B cell (primary cell): ENCODE results near the gene MYO9B. TPM values are rescaled to one million over a fixed set of nuclear protein-coding genes. Genes with fewer than 3 reads are reported as not detected.

ENCODE experiments used
- ATAC-seq: fragments of 200-7000 bp; cut with Tn5 transposase; one replicate; pipeline ENCODE4 v1.10.0; 2021; ENCODE audit warnings: low read depth, mild to moderate bottlenecking, moderate number of reproducible peaks, moderate library complexity
- CTCF ChIA-PET: fragments of 350-600 bp; sonication (Branson Sonifier 250); formaldehyde crosslinking; loops from one replicate; lab custom pipeline; 2021; ENCODE audit warnings: antibody characterized with exemption, inconsistent platforms; lab: Charles Lee
- POLR2A ChIA-PET: fragments of 350-600 bp; sonication (Branson Sonifier 250); formaldehyde crosslinking; loops from one replicate; lab custom pipeline; 2021; ENCODE audit warnings: antibody characterized with exemption; lab: Charles Lee
- DNase-seq: peaks from one replicate; pipeline ENCODE4 v3.0.0; 2013
- H2AFZ ChIP-seq: 2 replicates; pipeline ENCODE4 v1.6.1; 2012; ENCODE audit warnings: mild to moderate bottlenecking, low read depth, low read length; ENCODE audit not compliant: insufficient read depth, poor library complexity, severe bottlenecking
- H3K27ac ChIP-seq, 2 donors: 1 replicate in 1 of 2; 2 replicates in 1 of 2; pipeline ENCODE4 v1.5.1; 2012 to 2013; ENCODE audit warnings: low read length in 2 of 2, mild to moderate bottlenecking in 2 of 2, moderate library complexity in 1 of 2
- H3K27me3 ChIP-seq, 4 experiments: fragments of 200-600 bp in 1 of 4; sonication (generic) in 1 of 4; replicated peaks in 1 of 4; 1 replicate in 2 of 4; 2 replicates in 2 of 4; pipeline versions ENCODE4 v1.6.1 to v1.7.0; 2013 to 2016; ENCODE audit warnings: low read length in 3 of 4, mild to moderate bottlenecking in 2 of 4, mixed read lengths in 1 of 4, moderate library complexity in 1 of 4; ENCODE audit not compliant: insufficient read depth in 4 of 4, control insufficient read depth in 3 of 4; ENCODE audit errors: control extremely low read depth in 1 of 4
- H3K36me3 ChIP-seq, 2 experiments: replicated peaks in 1 of 2; 1 replicate in 1 of 2; 2 replicates in 1 of 2; pipeline versions ENCODE4 v1.6.1 to v1.7.1; 2013; ENCODE audit warnings: low read length in 1 of 2; ENCODE audit not compliant: insufficient read depth in 2 of 2, control insufficient read depth in 1 of 2; ENCODE audit errors: control extremely low read depth in 1 of 2, extremely low read depth in 1 of 2
- H3K4me1 ChIP-seq, 2 donors: fragments of 200-600 bp in 1 of 2; sonication (generic) in 1 of 2; 1 replicate in 1 of 2; 2 replicates in 1 of 2; pipeline versions ENCODE4 v1.5.1 to v1.6.1; 2013 to 2017; ENCODE audit warnings: low read length in 2 of 2; ENCODE audit not compliant: control insufficient read depth in 2 of 2, insufficient read depth in 2 of 2
- H3K4me2 ChIP-seq: replicated peaks from 2 replicates; pipeline ENCODE3; 2012; ENCODE audit warnings: mild to moderate bottlenecking, low read depth, low read length; ENCODE audit not compliant: poor library complexity, severe bottlenecking
- H3K4me3 ChIP-seq, 5 experiments: fragments of 200-600 bp in 1 of 5; sonication (generic) in 1 of 5; 1 replicate in 3 of 5; 2 replicates in 2 of 5; pipeline versions ENCODE4 v1.5.1 to v1.7.0; 2011 to 2016; ENCODE audit warnings: low read length in 4 of 5, mild to moderate bottlenecking in 4 of 5, low read depth in 2 of 5, control low read depth in 1 of 5, moderate library complexity in 1 of 5; ENCODE audit not compliant: insufficient read depth in 1 of 5; ENCODE audit errors: control extremely low read depth in 1 of 5, extremely low read depth in 1 of 5
- H3K79me2 ChIP-seq: fragments of 200-600 bp; sonication (generic); one replicate; pipeline ENCODE4 v1.6.0; 2016; ENCODE audit warnings: low read length; ENCODE audit not compliant: control insufficient read depth, insufficient read depth
- H3K9ac ChIP-seq: fragments of 200-600 bp; sonication (generic); 2 replicates; pipeline ENCODE4 v1.6.1; 2017; ENCODE audit warnings: mild to moderate bottlenecking, low read length, moderate library complexity
- H3K9me3 ChIP-seq, 3 donors: one replicate each; pipeline versions ENCODE4 v1.6.1 to v1.7.1; 2013; ENCODE audit warnings: low read length in 2 of 3; ENCODE audit not compliant: control insufficient read depth in 2 of 3, insufficient read depth in 1 of 3; ENCODE audit errors: control extremely low read depth in 1 of 3
- H4K20me1 ChIP-seq: 2 replicates; pipeline ENCODE4 v1.6.0; 2012; ENCODE audit warnings: mild to moderate bottlenecking, low read length; ENCODE audit not compliant: insufficient read depth, control insufficient read depth, poor library complexity, severe bottlenecking
- H3K27ac Mint-ChIP-seq: one replicate; pipeline ENCODE4 v1.8.0; 2021; ENCODE audit warnings: mixed read lengths
- H3K27me3 Mint-ChIP-seq: one replicate; pipeline ENCODE4 v1.8.0; 2021; ENCODE audit warnings: mixed read lengths
- H3K4me1 Mint-ChIP-seq: one replicate; pipeline ENCODE4 v1.8.0; 2021; ENCODE audit warnings: mixed read lengths
- H3K4me3 Mint-ChIP-seq: one replicate; pipeline ENCODE4 v1.8.0; 2021; ENCODE audit warnings: mixed read lengths
- H3K9me3 Mint-ChIP-seq: one replicate; pipeline ENCODE4 v1.8.0; 2022; ENCODE audit warnings: mixed read lengths; ENCODE audit not compliant: insufficient read depth
- CTCF ChIP-seq: fragments of 200-600 bp; IDR thresholded peaks from one replicate; pipeline ENCODE4 v1.8.0; 2022; ENCODE audit warnings: antibody characterized with exemption, mild to moderate bottlenecking
- EZH2 ChIP-seq: IDR thresholded peaks from 2 replicates; pipeline ENCODE4 v1.6.1; 2012; ENCODE audit warnings: borderline replicate concordance, low read depth, mild to moderate bottlenecking, moderate library complexity, low read length; ENCODE audit not compliant: insufficient read depth, poor library complexity, severe bottlenecking
- WGBS: methylation state at CpG from one replicate; pipeline ENCODE4 v1.1.5; 2013; ENCODE audit warnings: missing lambda C conversion rate; ENCODE audit not compliant: insufficient coverage; 5-methylcytosine and 5-hydroxymethylcytosine counted together
- intact Hi-C: fragments of 100-400 bp; cut with micrococcal nuclease; formaldehyde crosslinking; loops from one replicate; pipeline ENCODE4 v1.10.0; 2022
- polyA plus RNA-seq: library from polyadenylated mRNA; depleted of rRNA; stranded (reverse); fragments of >200 nt; gene quantifications from 2 replicates; pipeline ENCODE4 v1.2.3, GENCODE V29; 2012
- total RNA-seq, 2 donors: library from RNA; stranded (reverse); fragments of 120-200 nt in 1 of 2; gene quantifications; 1 replicate in 1 of 2; 2 replicates in 1 of 2; pipeline versions ENCODE4 v1.2.3 to v1.2.4, GENCODE V29; 2013 to 2022

Gene MYO9B
- total and polyA plus RNA-seq, 2 donors (not counting 1 experiment from before 2014, with no cell fraction given), result 256 to 273 TPM

- Histone ChIP-seq H3K4me2 (no peak overlapping the region), H3K36me3 (peaks cover 6 to 76% of the 10 kb centered on the region in 2 experiments), H3K4me1 (no peaks in the 10 kb centered on the region), H3K9me3 (no peaks in the 10 kb centered on the region), H3K4me3 (no peak overlapping the region), H3K79me2 (peaks cover 3% of the 10 kb centered on the region), H3K27ac (no peak overlapping the region), H3K27me3 (no peaks in the 10 kb centered on the region), H4K20me1 (no peaks in the 10 kb centered on the region), H3K9ac (no peak overlapping the region), H2AFZ (no peak overlapping the region)
- intact Hi-C loops, result no loop called here
- no peak for ATAC-seq
- 96% methylated on average over 3 of the region's 16 CpGs for WGBS
- ChIA-PET CTCF (no interaction called here), POLR2A (no interaction called here)
- H3K4me3 Mint-ChIP-seq, result no peak overlapping the region
- no peaks in the 10 kb centered on the region for H3K9me3 Mint-ChIP-seq
- H3K4me1 Mint-ChIP-seq, result no peaks in the 10 kb centered on the region
- TF ChIP-seq CTCF, result no peak
- no peak for TF ChIP-seq EZH2
- H3K27me3 Mint-ChIP-seq, result no peaks in the 10 kb centered on the region
- DNase-seq, result no peak
- H3K27ac Mint-ChIP-seq, result no peak overlapping the region
Observed at GRCh38 chr19:17197666-17198065, 122.1 kb downstream of the MYO9B start.

- no peak for TF ChIP-seq EZH2
- TF ChIP-seq CTCF, result no peak
- no peak overlapping the region for H3K27ac Mint-ChIP-seq
- Histone ChIP-seq H3K4me3 (no peak overlapping the region), H3K4me2 (no peak overlapping the region), H4K20me1 (no peaks in the 10 kb centered on the region), H3K4me1 (no peaks in the 10 kb centered on the region), H3K9me3 (no peaks in the 10 kb centered on the region), H3K79me2 (peaks cover 3% of the 10 kb centered on the region), H3K27me3 (no peaks in the 10 kb centered on the region), H3K27ac (no peak overlapping the region), H3K36me3 (peaks cover 4 to 66% of the 10 kb centered on the region in 2 experiments), H3K9ac (no peak overlapping the region), H2AFZ (no peak overlapping the region)
- no peak overlapping the region for H3K4me3 Mint-ChIP-seq
- H3K27me3 Mint-ChIP-seq, result no peaks in the 10 kb centered on the region
- ChIA-PET CTCF (no interaction called here), POLR2A (no interaction called here)
- no peaks in the 10 kb centered on the region for H3K9me3 Mint-ChIP-seq
- peaks cover 3% of the 10 kb centered on the region for H3K4me1 Mint-ChIP-seq
- intact Hi-C loops, result no loop called here
- ATAC-seq, result no peak
- DNase-seq, result no peak
- 80% methylated on average over 16 of the region's 16 CpGs for WGBS
Observed at GRCh38 chr19:17200408-17201079, 125.0 kb downstream of the MYO9B start.
